GM21528 (cell line): ENCODE results near the gene HECW1.

ENCODE experiments used
- ATAC-seq: cut with Tn5 transposase; IDR thresholded peaks from one replicate; pipeline ENCODE4 v1.9.1; 2021; ENCODE audit warnings: mild to moderate bottlenecking, moderate library complexity; ENCODE audit not compliant: unreplicated experiment, low FRiP score

Gene HECW1

DNA sequence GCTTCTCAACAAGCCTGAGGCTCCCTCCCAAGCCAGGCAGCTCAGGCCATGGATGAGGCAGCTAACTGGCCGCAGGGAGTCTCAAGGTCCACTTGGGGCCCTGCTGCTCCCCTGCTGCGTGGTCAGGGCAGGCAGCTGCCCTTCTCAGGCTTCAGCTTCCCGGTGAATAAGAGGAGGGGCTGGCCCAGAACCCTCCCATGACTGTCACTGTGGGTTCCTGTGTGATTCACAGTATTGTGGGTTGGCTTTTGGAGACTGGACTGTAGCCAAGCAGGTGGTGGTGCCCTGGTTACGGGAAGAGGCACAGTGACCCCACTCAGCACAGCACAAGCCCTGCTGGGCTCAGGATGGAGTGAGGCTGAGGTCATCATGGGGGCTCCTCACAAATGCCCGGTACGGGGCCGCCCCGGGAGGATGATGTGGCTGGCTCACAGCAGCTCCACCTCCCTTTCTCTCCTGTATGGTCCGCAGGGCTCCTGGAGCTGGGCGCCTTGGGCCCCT, 189.8 kb downstream of the HECW1 start:
- ATAC-seq = no peak

GRCh38 chr7:43302773-43303460, 190.5 kb downstream of the HECW1 start:
- no peak for ATAC-seq

- no peak for ATAC-seq
Observed at GRCh38 chr7:43303740-43304241, 191.3 kb downstream of the HECW1 start.

GRCh38 chr7:43306404-43306803, 194.0 kb downstream of the HECW1 start:
- ATAC-seq = no peak

DNA sequence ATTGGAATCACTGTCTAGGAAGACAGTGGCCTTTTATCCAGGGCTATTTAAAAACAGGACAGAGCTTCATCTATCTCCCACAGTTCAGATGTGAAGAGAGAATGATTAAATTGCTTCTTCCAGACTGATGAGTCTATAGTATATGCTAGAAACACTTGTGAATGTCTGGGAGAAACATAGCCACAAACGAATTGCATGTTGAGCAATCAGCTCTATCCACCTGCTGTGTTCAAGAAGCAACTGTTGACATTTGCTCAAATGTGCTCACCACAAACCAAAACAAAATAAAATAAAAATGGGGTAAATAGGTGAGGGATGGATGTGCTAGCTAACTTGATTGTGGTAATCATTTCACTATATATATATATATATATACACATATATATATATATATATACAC, 195.1 kb downstream of the HECW1 start:
- ATAC-seq = no peak

DNA sequence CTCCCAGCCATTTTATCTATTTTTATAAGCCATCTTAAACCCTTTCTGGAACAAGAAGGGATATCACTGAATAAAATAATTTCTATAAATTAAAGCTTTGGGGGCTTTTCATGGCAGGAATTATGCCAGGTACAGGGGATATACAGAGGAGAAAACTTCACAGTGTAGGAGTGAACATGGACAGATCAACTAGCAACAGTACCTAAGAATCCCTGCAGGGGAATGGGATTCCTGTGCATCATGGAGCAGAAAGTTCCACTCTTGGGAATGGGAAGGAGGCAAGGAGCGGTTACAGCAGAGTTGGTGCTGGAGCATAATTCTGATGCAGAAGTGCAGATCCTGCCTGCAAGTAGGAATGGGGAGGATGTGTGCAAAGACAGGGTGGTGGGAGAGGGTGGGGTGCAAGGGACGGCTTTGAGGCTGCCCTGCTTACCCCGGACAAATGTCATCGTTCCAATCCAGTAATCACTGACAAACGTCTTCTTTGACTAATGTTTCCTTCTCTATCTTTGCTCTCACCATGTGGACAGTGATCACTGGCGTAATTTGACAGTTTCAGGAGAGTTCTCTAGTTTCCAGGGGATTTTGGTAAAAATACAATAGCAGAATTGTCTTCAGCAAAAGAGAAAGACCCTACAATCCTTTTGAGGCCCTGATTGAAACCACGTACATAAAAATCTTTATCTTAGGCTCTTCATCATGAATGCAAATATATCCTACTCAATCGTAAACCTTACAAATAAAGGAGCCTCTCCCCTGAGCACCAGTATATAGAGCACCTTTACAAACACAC, 196.7 kb downstream of the HECW1 start:
- no peak for ATAC-seq

GRCh38 chr7:43309706-43310022, 197.2 kb downstream of the HECW1 start:
- no peak for ATAC-seq

DNA sequence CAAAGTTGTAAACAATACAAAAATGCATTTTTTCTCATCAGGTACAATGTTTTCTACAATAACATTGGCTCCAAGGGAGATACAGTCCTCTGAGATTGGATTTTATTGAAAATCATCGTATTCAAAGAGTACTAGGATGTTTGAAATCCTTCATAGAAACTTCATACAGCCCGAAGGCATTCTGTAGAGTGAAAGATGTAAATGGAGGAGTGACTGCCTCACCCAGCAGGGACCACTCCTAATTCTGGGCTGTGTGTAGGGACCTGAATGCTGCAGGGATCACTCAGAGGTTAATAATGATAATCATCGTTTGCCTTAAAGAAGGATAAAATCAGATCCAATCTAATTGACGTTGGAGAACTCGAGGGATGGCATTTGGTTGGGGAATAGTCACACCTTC, 198.6 kb downstream of the HECW1 start:
- no peak for ATAC-seq

GRCh38 chr7:43311694-43312093, 199.2 kb downstream of the HECW1 start:
- no peak for ATAC-seq

GRCh38 chr7:43313628-43314378, 201.4 kb downstream of the HECW1 start:
- ATAC-seq = no peak

GRCh38 chr7:43314379-43315158, 202.1 kb downstream of the HECW1 start:
- no peak for ATAC-seq

GRCh38 chr7:43317075-43317474, 204.6 kb downstream of the HECW1 start:
- no peak for ATAC-seq

DNA sequence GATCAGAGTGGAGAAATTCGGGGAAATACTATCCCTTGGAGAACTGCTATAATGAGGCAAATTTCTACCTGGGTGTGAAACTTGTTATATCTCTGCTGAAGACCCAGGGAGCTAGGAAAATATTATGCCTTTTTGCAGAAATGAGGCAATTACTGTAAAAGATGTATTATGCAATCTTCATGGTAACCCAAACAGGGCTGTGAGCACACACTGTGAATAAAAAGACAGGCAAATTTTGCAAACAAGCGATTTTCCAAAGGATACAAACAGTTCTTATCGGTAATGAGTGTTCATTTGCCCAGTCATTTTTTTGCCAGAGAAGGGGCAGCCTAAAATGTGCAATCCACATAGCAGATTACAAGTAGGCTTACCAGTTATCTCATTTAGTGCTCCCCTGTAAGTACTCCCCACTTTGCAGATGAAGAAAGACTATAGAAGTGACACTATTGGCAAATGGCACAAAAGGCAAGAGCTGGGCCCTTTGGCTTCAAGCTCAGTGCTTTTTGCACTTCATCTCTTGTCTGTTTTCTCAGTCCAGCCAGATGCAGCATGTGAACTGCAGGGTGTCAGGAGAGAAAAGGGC, 205.8 kb downstream of the HECW1 start:
- ATAC-seq = no peak

DNA sequence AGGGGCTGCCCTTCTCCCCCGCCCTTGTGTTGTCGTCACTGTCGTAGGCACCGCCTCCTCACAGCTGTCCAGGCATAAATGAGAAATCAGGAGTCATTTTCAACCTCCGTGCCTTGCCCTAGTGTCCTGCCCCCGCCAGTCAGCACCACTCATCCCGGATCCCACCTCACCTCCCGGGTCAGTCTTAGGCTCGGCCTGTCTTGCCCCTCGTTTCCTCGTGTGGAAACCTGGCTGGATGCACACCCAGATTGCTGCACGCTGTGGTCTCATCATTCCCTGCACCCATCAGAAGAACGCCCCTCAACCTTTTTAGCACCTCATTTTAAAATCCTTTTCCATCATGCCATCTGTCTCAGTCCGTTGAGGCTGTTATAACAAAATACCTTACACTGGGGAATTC, 213.1 kb downstream of the HECW1 start:
- ATAC-seq = no peak

DNA sequence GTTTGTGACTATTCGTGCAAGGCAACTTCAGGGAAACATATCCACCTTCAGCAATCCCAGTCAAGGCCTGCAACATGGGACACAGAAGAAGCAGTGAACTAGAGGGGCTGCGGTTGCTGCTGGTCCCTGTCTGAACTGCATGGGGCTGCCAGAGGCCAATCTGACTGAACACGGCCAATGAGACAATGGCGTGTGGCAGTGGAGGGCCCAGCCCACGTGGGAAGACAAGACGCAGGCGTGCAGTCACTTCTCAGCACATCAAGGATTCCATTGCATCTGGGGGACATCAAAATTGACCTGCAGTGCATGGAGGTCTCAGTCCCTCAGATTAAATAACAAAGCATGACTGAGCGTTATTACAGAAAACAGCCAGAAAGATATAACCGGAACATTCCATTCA, 215.9 kb downstream of the HECW1 start:
- ATAC-seq = no peak

DNA sequence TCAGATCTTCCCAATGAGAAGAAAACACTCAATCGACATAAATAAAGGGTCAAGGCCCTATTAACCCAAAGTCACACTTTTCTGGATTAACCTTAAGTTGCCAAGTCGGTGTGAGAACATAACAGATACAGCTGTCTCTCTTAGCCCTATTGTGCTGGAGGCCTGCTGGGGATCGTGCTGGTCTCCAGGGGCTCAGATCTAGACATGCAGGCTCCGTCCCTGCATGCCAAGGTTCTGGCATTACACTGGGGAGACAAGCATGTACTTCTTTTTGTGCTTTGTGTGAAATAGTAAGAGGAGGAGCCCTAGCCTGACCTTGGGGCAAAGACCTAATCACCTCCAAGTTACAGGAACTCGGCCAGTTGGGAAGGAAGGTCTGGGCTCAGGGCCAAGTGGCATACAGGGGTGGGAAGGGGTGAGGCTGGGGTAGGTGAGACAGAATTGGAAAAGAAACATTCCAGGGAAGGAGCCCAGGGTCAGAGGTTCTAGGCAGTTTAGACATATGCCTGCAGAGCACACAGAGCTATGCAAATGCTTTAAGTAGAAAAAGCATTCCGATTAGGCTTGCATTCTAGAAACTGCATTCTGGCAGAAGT, 216.4 kb downstream of the HECW1 start:
- ATAC-seq = no peak

GRCh38 chr7:43332193-43332796, 219.8 kb downstream of the HECW1 start:
- ATAC-seq = no peak

DNA sequence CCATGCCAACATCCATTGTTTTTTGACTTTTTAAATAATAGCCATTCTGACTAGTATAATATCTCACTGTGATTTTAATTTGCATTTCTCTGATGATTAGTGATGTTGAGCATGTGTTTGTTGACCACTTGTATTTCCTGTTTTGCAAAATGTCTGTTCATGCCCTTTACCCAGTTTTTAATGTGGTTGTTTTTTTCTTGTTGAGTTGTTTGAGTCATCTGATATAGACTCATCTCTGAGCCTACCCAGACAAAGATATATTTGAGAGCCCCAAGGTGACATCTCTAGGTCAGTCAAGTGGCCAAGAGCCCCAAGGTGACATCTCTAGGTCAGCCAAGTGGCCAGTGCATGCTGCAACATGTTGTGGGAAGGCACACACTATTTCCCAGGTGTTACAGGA, 224.7 kb downstream of the HECW1 start:
- no peak for ATAC-seq

DNA sequence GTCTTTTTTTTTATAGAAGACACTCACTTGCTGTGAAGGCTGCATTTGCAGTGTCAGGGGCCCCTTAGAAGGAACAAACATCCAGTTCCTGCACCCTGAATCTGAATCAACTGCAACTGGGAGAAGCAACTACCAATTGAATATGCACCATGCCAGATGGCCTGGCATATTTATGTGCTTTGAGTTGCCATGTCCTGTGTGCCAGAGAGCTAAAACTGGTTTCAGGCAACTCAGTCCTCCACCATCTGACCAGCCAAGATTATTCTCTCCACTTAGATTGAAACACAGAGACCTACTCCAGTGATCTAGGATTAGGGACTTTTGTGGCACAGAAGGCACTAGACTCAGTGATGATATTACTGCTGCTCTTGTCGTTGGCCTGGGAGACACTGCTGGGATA, 225.4 kb downstream of the HECW1 start:
- no peak for ATAC-seq
